Measurements from ENCODE around the gene MOSPD3. TPM values are rescaled to one million over a fixed set of nuclear protein-coding genes. Genes with fewer than 3 reads are reported as not detected.

Gene MOSPD3
- total RNA-seq, 2 donors from 2014 or later, result 20.1 to 36.1 TPM

- H3K36me3 ChIP-seq, result no peaks in the 10 kb centered on the region
- peaks cover 5% of the 10 kb centered on the region for H3K4me1 ChIP-seq (replicated peaks)
- peak overlapping the region; percentile 63 to 69 for H3K4me3 ChIP-seq
- H3K27me3 ChIP-seq (replicated peaks; ENCODE audit: insufficient read depth), result no peaks in the 10 kb centered on the region
- peak overlapping the region; percentile 96 to 97 for H3K27ac ChIP-seq
- no peak for TF ChIP-seq POLR2AphosphoS5 (IDR thresholded peaks at IDR 0.05)
- TF ChIP-seq CTCF (IDR thresholded peaks at IDR 0.05), result no peak
- TF ChIP-seq POLR2A (IDR thresholded peaks at IDR 0.05), result no peak
- intact Hi-C loops (cut with DNase I), result loop anchor here (2.0 to 5.0 kb wide), 2 partner anchors 60 to 79 kb away; partner anchors contain the start of genes GIGYF1 and GNB2
- no peak for DNase-seq (ENCODE audit: low spot score)
- H3K9me3 ChIP-seq, result no peaks in the 10 kb centered on the region
- WGBS, result 2% methylated on average over 28 of the region's 29 CpGs
These were observed 520 bp downstream of the MOSPD3 start for GRCh38 chr7:100612730-100613390.

- no peak for DNase-seq (ENCODE audit: low spot score)
- no peaks in the 10 kb centered on the region for H3K9me3 ChIP-seq
- peak overlapping the region in 1 of 2 donors; percentile 63 for H3K4me3 ChIP-seq
- H3K27me3 ChIP-seq (replicated peaks; ENCODE audit: insufficient read depth), result no peaks in the 10 kb centered on the region
- peaks cover 5% of the 10 kb centered on the region for H3K4me1 ChIP-seq (replicated peaks)
- no peaks in the 10 kb centered on the region for H3K36me3 ChIP-seq
- TF ChIP-seq POLR2AphosphoS5 (IDR thresholded peaks at IDR 0.05) (no peak), POLR2A (IDR thresholded peaks at IDR 0.05) (no peak), CTCF (IDR thresholded peaks at IDR 0.05) (no peak)
- WGBS, result 88% methylated on average over 13 of the region's 13 CpGs
- H3K27ac ChIP-seq, result no peak overlapping the region
- intact Hi-C loops (cut with DNase I), result loop anchor here (2.0 to 5.0 kb wide), 2 partner anchors 59 to 79 kb away; partner anchors contain the start of genes GIGYF1 and GNB2
These were observed 1.3 kb downstream of the MOSPD3 start for GRCh38 chr7:100613412-100614175.

- no peak for DNase-seq (ENCODE audit: low spot score)
These were observed 2.0 kb downstream of the MOSPD3 start for GRCh38 chr7:100614308-100614861.

GRCh38 chr7:100620239-100620638, 7.9 kb downstream of the MOSPD3 start:
- TF ChIP-seq CTCF (IDR thresholded peaks at IDR 0.05) (no peak), POLR2AphosphoS5 (IDR thresholded peaks at IDR 0.05) (no peak), POLR2A (IDR thresholded peaks at IDR 0.05) (no peak)
- intact Hi-C loops (cut with DNase I), result no loop called here
- no peaks in the 10 kb centered on the region for H3K36me3 ChIP-seq
- H3K4me1 ChIP-seq (replicated peaks), result no peaks in the 10 kb centered on the region
- no peak for DNase-seq (ENCODE audit: low spot score)
- H3K27me3 ChIP-seq (replicated peaks; ENCODE audit: insufficient read depth), result no peaks in the 10 kb centered on the region
- H3K9me3 ChIP-seq, result no peaks in the 10 kb centered on the region
- H3K4me3 ChIP-seq, result no peak overlapping the region
- no peak overlapping the region for H3K27ac ChIP-seq
- 93% methylated on average over 6 of the region's 6 CpGs for whole genome bisulfite sequencing

More at GRCh38 chr7:100614308-100614861, 2.0 kb downstream of the MOSPD3 start:
- intact Hi-C loops (cut with DNase I), result loop anchor here (5.0 kb wide), 1 partner anchor 78 kb away; the partner anchor contains the start of gene GIGYF1
- Histone ChIP-seq H3K9me3 (no peaks in the 10 kb centered on the region), H3K4me1 (replicated peaks) (peaks cover 5% of the 10 kb centered on the region), H3K4me3 (no peak overlapping the region), H3K36me3 (no peaks in the 10 kb centered on the region), H3K27me3 (replicated peaks; ENCODE audit: insufficient read depth) (no peaks in the 10 kb centered on the region), H3K27ac (no peak overlapping the region)
- WGBS, result 87% methylated on average over 6 of the region's 6 CpGs
- TF ChIP-seq POLR2A (IDR thresholded peaks at IDR 0.05) (no peak), CTCF (IDR thresholded peaks at IDR 0.05) (no peak), POLR2AphosphoS5 (IDR thresholded peaks at IDR 0.05) (no peak)

All from prostate gland (tissue), 2 donors.